Retinal pigment epithelial cell (primary cell): ENCODE results near the gene FERD3L.
A peak's percentile ranks its signal among the peaks of the same experiment; 100 is the strongest.

ENCODE experiments used
- DNase-seq: peaks from one replicate; pipeline ENCODE4 v3.0.0-alpha.2; 2010; ENCODE audit warnings: low read depth
- H3K4me3 ChIP-seq: 2 replicates; pipeline ENCODE4 v1.5.1; 2011; ENCODE audit warnings: mild to moderate bottlenecking, low read length, control low read depth, moderate library complexity
- TF ChIP-seq, protein P1 (sequence below): conservative IDR thresholded peaks from 2 replicates; pipeline ENCODE4 v1.5.1; 2011; ENCODE audit warnings: low read depth, low read length, control low read depth, inconsistent platforms

Gene FERD3L

DNA sequence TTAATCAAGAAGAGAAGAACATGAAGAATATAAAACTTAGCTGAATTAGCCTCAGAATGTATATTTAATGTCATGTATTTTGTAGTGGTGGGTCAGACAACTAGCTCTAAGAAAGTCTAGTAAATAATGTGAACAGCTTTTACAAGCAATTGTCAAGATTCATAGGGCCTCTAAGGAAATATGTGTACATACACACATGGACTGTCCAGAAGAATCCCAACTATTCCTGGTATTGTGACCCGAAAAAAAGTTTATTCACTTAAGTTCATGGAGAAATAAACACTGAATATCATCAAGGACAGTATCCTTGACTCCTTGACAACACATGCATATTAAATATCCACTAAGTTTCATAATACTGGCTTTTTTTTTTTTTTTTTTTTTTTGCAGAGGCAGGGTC, 16.4 kb downstream of the FERD3L start:
- no peak overlapping the region for H3K4me3 ChIP-seq
- no peak for DNase-seq
- TF ChIP-seq, protein P1, sequence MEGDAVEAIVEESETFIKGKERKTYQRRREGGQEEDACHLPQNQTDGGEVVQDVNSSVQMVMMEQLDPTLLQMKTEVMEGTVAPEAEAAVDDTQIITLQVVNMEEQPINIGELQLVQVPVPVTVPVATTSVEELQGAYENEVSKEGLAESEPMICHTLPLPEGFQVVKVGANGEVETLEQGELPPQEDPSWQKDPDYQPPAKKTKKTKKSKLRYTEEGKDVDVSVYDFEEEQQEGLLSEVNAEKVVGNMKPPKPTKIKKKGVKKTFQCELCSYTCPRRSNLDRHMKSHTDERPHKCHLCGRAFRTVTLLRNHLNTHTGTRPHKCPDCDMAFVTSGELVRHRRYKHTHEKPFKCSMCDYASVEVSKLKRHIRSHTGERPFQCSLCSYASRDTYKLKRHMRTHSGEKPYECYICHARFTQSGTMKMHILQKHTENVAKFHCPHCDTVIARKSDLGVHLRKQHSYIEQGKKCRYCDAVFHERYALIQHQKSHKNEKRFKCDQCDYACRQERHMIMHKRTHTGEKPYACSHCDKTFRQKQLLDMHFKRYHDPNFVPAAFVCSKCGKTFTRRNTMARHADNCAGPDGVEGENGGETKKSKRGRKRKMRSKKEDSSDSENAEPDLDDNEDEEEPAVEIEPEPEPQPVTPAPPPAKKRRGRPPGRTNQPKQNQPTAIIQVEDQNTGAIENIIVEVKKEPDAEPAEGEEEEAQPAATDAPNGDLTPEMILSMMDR = no peak

DNA sequence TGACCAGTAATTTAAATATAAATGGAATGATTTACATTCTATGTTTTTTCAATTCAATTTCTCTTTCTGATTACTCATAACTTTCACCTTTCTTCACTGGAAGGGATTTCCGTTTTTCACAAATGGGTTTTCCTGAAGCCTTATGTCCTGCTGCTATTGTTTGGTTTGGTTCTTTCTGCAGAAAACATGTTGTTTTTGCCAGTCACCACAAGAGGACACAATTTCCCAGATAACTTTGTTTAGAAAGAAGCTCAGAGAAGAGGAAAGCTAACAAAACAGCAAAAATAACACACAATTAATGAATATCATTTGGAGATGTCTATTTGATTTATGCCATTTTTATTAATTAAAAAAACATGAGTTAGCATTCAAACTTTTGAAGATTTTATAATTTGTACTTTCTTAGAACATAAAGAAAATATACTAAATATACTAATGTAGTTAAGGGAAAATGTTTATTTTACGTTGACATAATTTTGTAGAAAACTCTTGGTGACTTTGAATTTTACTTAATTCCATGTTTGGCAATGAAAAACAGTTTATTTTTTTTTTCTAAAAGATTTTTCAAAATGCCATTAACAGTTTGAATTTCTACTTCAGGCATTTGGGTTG, 23.1 kb downstream of the FERD3L start:
- no peak for DNase-seq
- TF ChIP-seq, protein P1 = peak; percentile 83
- H3K4me3 ChIP-seq = no peak overlapping the region

DNA sequence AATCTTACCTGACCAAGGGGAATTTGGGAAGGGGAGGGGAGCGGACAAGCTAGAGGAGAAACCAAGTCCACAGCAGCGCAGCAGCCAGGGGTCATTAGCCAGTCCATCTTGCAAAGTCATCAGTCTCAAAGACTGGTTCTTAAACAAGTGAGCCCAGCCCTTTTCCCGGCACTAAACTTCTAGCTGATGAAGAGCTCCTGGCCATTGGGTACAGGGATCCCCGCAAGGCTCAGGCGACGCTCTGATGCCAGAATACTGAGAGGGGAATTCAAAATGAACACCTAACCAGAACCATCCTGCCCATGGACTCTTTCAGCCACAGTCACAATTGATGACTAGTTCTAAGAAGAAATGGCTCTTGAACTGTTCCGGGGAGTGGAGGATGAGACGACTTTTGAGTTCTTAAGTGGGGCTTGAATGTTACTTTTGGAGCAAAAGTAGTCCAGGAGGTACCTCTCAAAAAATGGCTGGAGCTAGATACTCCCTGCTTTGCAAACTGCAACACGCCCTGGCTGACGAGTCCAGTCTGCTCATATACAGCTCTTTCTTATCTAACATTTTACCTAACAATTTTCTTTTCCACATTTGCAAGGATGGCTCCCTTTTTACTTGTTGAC, 25.2 kb downstream of the FERD3L start:
- H3K4me3 ChIP-seq = no peak overlapping the region
- TF ChIP-seq, protein P1 = no peak
- DNase-seq = no peak

DNA sequence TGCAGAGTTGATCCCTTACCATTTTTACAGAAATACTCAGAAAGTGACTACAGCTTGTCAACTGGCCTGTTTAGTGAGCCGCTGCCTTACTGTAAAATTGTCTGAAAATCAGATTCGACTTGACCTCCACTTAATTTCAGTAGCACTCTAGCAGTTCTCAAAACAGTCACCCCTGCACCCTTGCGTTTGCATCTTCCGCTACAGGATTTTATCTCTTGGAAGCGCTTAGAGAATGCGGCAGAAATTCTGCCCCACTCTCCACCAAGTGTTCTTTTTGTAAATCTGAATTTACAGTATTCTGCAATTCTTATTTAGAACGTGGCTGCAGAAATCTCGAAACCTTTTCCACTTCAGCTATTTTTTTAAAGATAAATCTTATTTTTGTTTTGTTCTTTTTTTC, 25.8 kb downstream of the FERD3L start:
- no peak for DNase-seq
- TF ChIP-seq, protein P1 = no peak
- H3K4me3 ChIP-seq = no peak overlapping the region

DNA sequence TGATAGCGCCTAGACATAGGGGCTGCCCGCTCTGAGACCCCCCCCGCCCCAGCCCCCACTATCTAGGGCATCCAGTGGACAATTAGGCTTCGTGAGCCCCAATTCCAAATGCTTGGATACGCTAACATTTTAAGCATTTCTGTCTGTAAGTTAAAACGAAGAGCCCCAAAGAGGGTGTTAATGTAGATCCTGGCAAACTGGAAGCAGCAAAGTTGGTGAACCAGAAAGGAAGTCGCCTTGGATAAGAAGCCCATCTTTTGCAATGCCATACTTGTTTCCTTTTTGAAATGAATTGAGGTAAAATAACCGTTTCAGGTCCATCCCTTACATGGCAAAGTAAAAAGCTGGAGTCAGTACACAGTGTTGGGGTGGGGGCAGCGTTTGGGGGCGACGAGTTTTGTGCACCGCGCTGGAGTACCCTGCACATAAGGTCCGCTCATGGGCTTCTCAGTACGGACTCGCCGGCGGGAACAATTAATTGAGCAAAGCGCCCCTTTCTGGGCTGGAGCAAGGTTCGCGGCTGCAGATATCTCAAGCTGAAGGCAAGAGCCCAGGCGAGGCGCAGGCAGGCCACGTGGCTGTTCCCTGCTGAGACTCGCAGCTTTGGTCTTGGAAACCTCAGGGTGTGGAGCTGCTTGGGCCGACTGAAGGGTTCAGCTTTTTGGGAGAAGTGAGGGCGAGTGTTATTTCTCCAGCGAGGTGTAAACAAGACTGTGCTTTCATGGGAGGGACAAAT, 26.4 kb downstream of the FERD3L start:
- H3K4me3 ChIP-seq = no peak overlapping the region
- TF ChIP-seq, protein P1 = no peak
- no peak for DNase-seq

DNA sequence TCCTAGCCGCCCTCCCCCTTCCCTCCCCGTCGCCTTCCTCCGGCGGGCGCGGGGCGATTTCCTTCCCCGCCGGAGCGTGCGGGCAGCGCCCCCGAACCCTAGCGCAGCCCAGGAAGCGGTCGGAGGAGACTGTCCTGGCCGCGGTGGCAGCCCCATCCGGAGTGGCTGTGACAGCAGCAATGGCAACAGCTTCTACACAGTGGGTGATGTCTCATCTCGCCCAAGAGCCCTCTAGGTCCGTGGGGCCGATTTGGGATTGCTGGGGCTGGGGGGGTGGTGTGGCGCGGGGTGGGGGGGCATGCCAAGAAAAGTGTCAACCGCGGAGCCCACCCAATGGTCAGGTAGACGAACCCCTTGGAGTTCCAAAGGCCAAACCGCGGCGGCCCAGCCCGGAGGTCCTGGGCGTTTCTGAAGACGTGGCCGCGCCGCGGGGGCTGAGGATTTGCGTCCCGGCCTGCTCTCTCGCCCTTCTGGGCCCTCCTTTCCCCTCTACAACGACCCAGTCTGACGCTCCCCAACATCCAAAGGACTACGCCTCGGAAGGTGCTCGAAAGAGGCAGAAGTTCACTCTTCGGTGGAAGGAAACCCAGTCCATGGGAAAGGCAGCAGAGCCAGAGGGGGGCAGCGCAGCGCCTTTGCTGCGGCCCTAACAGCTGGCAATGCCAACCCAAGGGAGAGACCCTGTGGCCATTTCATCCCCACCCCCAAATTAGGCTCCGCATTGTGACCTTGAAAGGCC, 27.2 kb downstream of the FERD3L start:
- DNase-seq = no peak
- peak overlapping the region; percentile 48 for H3K4me3 ChIP-seq
- TF ChIP-seq, protein P1 = peak; percentile 24
